Globus pallidus (tissue), 1 donor: Measurements from ENCODE around the gene ZBTB34.

ENCODE experiments used
- DNase-seq: peaks from one replicate; pipeline ENCODE4 v3.0.0-alpha.2; 2015; ENCODE audit warnings: low spot score

ZBTB34 gene

GRCh38 chr9:126919193-126919592, 58.8 kb downstream of the ZBTB34 start:
- peak; percentile 71 for DNase-seq

GRCh38 chr9:126925876-126926275, 65.4 kb downstream of the ZBTB34 start:
- DNase-seq = no peak

DNA sequence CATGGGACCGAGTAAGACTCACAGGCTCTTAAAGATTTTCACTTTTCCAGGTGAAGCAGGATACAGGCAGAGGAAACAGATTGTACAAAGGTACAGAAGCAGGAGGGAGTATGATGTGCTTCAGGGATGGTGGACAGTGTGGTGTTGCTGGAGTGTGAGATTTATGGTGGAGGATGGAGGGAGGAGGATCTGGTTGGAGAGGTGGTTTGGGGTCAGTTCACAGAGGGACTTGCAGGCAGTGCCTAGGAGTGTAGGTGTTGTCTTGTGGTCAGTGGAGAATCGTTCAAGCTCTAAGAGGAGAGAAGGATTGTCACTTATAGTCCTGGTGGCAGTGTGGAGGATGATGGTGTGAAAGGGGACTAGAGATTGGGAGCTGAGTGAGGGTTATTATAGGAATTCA, 65.9 kb downstream of the ZBTB34 start:
- DNase-seq = no peak

DNA sequence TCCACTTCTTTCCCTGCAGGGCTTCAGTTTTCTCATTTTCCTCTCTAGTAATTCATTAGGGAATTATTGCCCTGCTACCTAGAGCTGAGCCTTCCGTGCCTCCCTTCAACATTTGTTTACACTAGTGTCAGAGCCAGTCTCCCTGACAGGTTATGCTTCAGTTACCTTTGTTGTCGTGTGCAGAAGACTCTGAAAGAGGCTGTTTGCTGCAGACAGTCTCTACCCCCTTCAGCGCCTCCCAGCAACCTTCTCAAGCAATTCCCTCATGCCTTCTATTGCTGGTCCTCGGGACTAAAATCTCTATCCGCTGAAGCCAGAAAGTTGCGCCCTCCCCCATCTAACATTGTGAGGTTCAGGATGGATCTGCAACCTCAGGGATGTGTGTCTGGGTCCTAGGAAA, 67.0 kb downstream of the ZBTB34 start:
- no peak for DNase-seq

DNA sequence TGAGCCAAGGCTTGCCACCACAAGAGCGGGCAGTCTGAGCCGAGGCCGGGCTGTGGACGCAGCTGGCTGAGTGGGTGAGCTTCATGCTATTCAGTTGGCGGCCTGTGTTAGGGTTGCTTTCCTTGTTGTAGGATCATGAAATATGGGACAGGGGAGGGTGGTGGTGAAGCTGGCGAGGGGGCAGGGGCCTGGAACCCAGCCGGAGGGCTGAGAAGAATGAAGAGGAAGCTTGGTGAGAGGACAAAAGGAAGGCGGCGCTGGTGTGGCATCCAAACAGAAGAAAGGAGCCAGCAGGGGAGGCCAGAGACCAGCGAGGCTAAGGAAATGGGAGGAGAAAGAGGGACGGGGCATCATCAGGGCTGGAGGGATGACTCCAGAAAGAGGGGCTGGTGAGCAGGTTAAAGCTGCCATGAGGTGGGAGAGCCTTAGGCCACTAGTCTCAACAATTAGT, 72.5 kb downstream of the ZBTB34 start:
- no peak for DNase-seq

- no peak for DNase-seq
Measured at GRCh38 chr9:126933334-126933980, 73.0 kb downstream of the ZBTB34 start.

GRCh38 chr9:126934441-126934840, 74.0 kb downstream of the ZBTB34 start:
- DNase-seq = no peak
